Measurements from ENCODE around the gene PCDH9.

The PCDH9 gene

GRCh38 chr13:67228916-67229315 lies 1.2 kb downstream of the PCDH9 start:
- TF ChIP-seq CTCF (IDR thresholded peaks at IDR 0.05; ENCODE audit: extremely low read depth, missing control alignments): no peak
- no peak for DNase-seq (ENCODE audit: low spot score)

- no peak for TF ChIP-seq CTCF (IDR thresholded peaks at IDR 0.05; ENCODE audit: extremely low read depth, missing control alignments)
- DNase-seq (ENCODE audit: low spot score): no peak
Observed at GRCh38 chr13:67228031-67228430, 2.1 kb downstream of the PCDH9 start.

GRCh38 chr13:67227131-67227983 lies 2.8 kb downstream of the PCDH9 start:
- no peak for TF ChIP-seq CTCF (IDR thresholded peaks at IDR 0.05; ENCODE audit: extremely low read depth, missing control alignments)
- DNase-seq (ENCODE audit: low spot score): no peak

- no peak for TF ChIP-seq CTCF (IDR thresholded peaks at IDR 0.05; ENCODE audit: extremely low read depth, missing control alignments)
- DNase-seq (ENCODE audit: low spot score): no peak
Observed at GRCh38 chr13:67226696-67227095, 3.4 kb downstream of the PCDH9 start.

- no peak for TF ChIP-seq CTCF (IDR thresholded peaks at IDR 0.05; ENCODE audit: extremely low read depth, missing control alignments)
- no peak for DNase-seq (ENCODE audit: low spot score)
Observed at GRCh38 chr13:67225252-67226159, 4.6 kb downstream of the PCDH9 start.

GRCh38 chr13:67224148-67224846 lies 5.8 kb downstream of the PCDH9 start:
- TF ChIP-seq CTCF (IDR thresholded peaks at IDR 0.05; ENCODE audit: extremely low read depth, missing control alignments): no peak
- peak; percentile 17 for DNase-seq (ENCODE audit: low spot score)

Data from GM20000 (cell line).